GM15510 (cell line): Measurements from ENCODE around the gene MYCL.

Experiments
- POLR2A ChIP-seq: IDR thresholded peaks from 3 replicates; pipeline ENCODE4 v1.6.1; 2011; ENCODE audit warnings: borderline replicate concordance; ENCODE audit not compliant: insufficient read length; ENCODE audit errors: extremely low read depth

MYCL gene

DNA sequence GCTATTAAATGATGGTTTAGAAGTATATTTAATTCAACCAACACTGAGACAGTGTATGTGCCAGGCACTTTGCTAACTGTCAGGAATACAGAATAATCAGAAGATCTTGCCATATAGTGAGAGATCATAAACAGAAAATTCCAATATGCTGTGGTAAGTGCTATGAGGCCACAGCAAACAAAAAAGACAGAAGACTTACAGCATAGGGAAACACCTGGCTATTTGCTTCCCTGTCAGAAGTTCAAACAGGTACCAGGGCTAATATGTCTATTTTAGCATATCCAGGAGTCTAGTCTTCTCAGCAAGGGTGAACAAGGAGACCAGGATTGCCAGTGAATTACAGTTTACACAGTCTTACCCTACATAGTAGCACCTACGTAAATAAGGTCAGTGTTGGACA, 48.8 kb downstream of the MYCL start:
- no peak for TF ChIP-seq POLR2A

- no peak for TF ChIP-seq POLR2A
Measured at GRCh38 chr1:39852214-39852791, 49.4 kb downstream of the MYCL start.

DNA sequence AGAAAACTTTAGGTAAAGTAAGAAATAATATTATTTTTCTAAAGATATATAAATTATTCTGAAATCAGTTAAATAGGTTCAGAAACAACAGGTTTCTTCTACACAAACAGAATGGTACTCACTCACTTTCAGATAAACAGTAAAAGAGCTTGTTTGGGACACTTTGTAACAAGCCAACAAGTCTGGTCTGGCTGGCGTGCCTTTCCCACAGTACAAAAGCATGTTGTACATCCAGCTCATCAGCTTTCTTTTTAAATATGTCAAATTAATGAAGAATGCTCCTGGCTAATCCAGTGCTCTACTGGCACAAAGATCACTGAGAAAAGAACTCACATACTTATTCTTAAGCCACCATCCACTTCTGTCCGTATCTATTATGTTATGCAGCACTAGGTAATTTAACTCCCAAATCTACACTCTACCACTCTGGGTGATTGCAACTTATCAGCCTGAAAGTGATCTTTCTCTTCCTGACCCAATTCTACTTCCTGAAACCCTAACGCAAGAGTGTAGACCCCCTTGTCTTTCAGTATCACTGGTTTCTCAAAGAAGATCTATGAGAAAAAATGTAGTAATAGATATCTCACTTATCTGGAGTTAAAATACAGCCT, 51.0 kb downstream of the MYCL start:
- TF ChIP-seq POLR2A: no peak

DNA sequence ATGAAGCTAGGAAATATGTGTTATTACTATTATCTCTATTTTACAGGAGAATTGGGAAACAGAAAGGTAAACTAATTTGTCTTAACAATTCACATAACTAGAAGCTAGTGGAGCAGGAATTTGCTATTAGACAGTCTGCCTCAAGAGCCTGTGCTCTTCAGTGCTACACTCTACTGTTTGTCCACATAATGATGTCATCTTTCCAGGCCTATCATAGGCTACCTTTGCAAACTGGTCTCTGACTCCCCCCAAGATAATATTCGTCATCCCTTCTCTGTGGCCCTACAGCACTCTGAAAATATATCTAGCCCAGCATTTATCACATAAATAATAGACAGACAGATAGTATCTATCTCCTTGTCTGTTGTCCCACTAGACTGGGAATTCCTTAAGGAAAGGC, 52.5 kb downstream of the MYCL start:
- TF ChIP-seq POLR2A: no peak

DNA sequence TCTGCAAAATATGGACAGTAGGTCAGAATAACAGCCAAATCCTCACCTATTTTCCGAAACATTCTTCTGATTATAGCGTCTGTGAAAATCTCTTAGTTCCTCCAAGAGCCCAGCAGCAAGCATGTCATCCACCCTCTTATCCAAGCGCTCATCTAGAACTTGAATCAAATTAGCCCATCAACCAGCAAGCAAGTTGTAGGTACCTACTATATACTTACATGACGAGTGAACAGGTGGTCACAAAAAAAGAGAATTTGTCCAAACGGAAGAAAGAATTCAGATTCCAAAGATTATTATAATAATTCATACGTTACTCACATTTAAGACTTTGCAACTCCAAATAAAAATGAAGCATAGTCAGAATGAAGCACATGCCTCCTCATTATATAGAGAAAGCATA, 53.8 kb downstream of the MYCL start:
- TF ChIP-seq POLR2A: no peak

- TF ChIP-seq POLR2A: no peak
Measured at GRCh38 chr1:39846796-39847195, 54.9 kb downstream of the MYCL start.

DNA sequence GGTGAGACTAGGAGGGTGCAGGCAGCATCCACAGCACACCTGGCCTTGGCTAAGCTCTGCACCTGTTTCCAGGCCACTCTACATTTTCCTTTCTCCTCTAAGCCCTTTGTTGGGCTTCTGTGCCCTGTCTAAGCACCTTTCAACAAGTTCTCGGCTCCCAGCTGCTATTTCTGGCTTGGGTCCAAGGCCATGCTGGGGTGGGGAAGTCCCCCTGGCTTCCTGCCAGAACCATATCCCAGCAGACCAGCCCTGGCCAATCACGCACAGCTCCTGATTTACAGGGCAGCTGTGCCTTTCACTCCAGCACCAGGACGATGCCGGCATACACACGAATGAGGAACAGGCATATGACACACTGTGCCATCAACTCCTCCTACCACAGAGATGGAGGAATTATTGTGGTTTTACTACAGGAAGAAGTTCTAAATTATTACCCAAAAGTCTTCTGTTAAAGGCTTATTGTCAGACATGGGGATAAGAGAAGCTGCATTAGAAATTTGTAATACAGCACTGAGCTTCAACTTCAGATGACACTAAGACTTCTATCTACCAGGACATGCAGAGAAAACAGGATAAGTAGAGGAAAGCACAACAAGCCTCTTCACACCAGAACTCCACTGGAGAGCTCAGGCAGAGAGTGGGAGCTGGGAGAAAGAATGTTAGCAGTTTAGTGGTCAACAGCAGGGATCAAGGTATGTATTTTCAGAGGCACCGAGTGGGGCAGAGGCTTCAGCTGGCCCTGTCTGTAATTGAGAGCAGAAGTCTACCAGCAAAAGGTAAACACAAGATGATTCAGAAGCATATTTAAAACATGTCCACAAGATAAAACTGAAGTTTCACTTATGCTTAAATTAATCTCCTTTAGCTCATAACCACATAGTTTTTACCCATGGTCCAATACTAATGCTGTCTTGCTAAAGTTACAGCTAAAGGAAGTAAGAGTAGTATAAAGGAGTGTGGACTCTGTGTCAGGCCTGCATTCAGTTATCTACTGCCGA, 55.8 kb downstream of the MYCL start:
- no peak for TF ChIP-seq POLR2A
